ENCODE results near the gene PLAC1.

The PLAC1 gene

DNA sequence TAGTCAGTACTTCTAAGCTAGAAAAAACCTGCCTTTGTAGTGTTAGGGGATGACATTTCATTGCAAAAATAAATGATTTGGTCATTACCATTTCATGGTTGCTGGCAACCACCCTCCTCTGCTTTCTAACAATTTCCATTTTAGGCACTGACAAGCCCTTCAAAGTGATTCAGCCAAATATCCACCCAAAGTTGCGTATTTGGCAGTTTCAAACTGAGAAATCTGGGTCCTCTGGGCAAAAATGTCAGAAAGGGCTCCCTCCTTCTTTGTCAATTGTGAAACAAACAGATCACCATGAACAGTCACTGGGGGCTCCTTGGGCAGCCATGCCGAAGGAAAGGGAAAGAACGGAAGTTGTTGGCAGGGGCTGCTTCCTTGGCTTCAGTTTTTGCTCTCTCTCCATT is 33.0 kb downstream of the PLAC1 start:
- peak; percentile 13 for DNase-seq

DNA sequence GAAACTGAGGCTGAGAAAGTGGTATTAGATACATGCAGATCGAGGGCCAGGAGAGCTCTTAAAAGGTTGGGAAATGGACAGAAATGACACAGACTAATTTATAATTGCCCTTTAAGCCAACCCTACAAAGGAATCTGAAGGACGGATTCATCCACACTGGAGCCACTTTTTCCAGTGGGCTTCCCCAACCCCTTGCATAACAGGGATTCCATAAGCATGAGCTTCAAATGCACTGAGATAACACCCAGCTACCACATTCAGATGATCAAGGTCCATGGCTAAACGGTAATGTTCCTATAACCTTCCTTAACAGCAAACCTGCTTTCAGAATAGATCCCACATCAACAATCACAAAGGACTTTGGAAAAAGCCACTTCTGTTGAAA is 34.2 kb downstream of the PLAC1 start:
- DNase-seq, result no peak

DNA sequence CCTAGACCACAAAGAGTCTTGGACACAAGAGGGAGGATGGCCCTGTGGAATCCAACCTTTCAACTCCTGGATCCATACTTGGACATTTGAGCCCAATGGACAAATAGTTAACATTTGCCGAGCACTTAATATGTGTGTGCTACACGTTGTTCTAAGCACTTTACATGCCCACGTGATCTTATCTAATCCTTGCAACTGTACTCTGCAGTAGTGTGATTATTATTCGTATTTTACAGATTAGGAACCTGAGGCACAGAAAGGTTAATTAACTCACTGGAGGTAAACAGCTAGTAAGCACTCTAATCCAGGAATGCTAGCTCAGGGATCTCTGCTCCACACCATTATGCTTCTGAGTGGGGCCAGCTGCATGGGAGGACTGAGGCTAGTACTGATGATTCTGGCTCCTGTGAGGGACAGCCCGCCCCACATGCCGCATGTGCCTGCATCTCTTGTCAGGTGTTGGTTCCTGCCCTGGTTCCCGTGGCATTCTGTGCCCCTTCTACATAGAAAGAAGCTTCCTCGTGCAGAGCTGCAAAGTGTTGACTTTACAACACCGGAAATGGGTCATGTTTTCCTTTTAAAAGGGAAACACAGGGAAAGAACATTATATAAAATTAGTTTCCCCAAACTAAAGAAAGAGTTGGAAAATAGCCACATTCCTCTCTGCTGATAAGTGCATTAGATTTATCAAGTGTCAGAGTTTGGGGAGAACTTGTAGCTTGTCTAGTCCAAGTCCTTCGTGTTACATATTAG is 34.8 kb downstream of the PLAC1 start:
- DNase-seq, result no peak

DNA sequence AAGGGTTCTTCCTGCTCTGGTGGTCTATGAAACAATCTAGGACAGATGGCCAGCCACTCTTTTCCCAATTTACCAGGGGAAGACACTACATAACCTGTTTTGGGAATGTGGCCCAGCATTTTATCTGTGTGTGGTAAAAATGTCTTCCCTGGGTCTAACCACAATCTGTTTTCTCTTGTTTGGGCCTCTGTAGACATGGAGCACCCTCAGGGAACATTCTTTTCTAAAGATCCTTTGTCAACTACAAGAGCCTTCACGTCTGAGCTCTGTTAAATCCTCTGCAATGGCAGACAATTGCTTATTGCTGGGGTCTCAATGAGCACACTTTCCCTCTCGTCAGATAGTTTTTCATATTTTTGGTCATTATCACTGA is 35.5 kb downstream of the PLAC1 start:
- DNase-seq, result no peak

DNA sequence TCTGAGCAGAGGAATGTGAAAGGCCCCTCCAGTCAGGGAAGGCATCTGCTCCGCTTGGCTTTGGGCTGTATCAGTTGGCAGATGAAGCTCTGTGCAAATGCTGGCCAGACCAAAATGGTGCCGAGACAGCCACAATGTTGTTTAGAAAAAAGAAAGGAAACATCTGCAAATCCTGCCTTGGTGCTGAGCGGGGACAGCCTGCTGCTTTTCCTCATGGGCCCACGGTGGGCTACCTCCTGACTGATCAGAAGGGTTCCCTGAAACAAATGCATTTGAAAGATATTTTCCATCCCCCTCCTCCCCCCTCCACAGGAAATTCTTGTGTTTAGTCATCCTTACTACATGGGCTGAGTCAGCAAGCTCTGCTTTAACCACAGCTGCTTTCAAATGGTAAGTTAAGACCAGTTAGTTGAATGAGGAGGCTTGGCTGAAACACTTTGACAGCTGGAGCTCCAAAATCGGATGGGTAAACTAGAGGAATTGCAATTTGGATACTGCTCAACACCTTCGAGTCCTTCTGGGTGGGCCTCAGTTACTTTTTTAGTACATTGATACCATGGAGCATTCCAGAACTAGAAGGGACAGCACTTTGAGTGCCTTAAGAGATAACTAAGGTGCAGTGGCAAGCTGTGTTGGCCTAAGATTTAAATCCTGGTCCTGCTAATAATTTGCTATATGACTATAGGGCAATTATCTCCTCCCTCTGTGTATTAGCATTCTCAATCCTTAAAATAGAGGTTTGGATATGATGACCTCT is 36.0 kb downstream of the PLAC1 start:
- peak; percentile 43 for DNase-seq

DNA sequence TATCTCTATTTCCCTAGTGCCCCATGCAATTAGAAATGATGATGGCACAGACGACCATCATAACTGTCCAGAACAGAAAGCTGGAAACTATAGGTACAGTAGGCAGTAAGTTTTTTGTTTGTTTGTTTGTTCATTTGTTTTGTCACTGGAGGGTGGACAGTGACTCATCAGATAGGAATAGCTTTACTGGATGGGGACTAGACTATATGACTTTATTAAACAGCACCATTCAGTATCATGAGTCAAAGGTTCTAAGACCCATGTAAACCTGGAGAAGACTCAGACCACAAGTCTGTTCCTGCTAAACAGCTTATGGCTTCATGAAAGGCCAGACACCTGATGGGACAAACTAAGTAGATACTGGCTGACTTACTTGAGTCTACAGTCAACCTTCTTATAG is 38.4 kb downstream of the PLAC1 start:
- DNase-seq, result peak; percentile 1

DNA sequence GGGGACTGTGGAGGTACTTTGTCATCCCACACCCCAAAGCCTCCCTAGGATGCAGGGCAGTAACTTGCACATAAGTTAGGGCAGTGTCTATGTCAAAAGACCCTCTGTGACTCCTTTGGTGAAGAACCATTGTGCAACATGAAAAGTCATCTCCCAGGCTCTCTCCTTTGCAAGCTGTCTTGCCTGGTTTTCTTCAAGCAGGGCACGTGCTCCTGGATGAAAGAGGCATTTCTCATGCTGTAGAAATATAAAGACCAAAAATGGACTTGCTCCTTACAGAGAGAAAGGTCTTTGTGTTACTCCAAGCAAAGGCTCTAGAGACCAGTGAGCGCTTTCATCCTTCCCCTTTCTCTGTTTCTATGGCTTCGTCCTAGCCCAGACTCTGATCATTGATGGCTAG is 44.9 kb downstream of the PLAC1 start:
- no peak for DNase-seq

DNA sequence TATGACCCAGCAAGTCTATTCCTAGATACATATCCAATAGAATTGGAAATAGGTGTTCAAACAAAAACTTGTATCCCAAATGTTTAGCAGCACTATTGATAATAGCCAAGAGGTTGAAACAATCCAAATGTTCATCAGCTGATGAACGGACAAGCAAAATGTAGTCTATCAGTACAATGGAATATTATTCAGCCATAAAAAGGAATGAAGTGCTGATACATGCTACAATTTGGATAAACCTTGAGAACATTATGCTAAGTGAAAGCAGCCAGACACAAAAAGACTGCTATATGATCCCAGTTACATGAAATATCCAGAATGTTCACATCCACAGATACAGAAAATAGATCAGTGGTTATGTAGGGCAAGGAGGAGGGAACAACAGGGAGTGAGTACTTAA is 50.1 kb downstream of the PLAC1 start:
- no peak for DNase-seq

DNA sequence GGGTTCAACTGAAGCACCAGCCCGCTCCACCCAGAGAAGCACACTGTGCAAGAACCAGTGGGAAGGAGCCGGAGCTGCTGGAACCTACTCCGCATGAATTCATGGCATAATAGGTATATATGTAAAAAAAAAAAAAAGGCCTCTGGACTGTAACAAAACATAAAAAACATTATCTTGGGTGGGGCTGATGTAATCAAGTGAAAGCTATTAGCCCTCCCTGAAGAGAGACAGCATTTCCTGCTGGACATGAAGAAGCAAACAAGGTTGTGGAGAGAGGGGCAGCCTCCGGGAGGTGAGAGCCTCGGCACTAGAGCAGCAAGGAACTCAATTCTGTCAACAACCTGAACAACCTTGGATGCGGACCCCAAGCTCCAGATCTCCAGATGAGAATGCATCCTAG is 50.7 kb downstream of the PLAC1 start:
- DNase-seq, result no peak

DNA sequence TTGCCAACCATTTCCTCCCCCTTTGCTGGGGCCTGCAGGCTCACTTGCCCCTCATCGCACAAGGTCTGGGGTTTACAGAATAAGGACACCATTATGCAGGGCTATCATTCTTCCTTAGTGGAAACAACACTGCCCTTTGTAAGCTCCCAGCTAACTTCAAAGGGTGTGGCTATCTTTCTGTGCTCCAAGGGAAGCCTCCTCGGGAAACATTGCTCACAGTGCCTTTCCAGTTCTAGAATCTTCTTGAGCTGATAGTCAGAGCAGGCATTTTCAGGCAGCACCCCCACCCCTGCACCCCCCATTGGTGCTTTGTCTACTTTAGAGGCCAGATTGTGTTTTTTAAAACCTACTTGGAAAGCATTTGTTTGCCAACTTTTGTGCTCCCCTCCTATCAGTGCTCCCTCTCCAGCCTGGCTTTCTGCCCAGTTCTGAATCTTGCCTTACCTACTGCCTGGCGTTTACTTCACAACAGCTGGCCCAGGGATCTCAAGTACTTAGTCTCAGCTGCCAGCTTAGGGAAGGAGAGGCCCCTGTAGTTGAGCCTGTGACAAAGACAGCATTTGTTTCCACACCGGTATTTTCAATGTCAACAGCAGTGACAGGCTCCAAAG is 53.5 kb downstream of the PLAC1 start:
- DNase-seq, result no peak

DNA sequence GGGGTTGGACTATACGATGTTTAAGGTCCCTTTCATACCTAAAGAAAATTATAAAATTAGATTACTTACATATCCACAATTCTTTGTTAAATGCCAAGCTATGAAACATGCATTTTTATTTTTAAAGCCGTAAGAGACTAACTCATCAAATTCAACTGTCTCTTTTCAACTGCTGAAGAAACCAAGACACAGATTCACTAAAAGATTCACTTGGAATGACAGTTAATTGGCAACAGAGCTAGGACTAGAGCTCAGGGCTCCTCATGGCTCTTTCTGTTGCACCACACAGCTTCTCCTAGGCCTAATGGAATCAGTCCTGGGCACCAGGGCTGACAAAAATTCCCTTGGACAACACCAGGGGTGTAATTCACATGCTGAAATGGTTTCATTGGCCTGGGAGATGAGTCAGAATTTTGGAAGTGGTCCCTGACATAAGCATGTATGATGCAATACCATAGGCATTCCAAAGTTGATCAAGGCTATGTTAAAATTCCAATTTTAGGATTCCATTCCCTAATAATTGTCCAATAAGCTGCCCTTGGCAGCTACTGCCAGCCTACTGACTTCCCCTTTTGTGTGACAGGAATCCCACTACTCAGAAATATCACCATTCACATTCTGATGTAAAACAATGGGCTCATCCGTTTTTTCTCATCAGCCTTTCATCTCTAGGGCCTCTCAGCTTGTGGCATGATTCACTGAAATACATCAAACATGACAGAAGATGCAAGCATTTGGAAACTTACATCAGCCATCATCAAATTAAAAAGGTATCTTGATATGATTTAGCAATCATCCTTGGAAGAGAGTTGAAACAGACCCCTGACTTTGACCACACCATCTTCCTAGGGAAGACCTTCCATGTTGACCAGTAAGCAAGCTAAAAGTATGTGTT is 54.2 kb downstream of the PLAC1 start:
- DNase-seq, result peak; percentile 28

DNA sequence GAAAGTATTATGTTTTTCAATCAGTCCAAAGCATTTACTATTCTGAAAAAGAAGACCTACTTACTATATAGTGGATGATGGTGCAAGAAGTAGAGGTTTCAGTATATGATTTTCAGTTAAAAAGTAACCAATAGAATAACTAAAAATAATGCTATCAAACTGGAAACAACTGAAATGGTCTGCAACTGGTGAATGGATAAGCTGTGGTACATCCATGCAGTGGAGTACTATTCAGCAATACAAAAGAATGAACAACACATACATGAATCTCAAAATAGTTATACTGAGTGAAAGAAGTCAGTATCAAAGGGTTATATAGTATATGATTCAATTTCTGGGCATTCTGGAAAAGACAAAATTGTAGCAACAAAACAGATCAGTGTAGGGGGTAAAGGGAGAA is 55.9 kb downstream of the PLAC1 start:
- no peak for DNase-seq

DNA sequence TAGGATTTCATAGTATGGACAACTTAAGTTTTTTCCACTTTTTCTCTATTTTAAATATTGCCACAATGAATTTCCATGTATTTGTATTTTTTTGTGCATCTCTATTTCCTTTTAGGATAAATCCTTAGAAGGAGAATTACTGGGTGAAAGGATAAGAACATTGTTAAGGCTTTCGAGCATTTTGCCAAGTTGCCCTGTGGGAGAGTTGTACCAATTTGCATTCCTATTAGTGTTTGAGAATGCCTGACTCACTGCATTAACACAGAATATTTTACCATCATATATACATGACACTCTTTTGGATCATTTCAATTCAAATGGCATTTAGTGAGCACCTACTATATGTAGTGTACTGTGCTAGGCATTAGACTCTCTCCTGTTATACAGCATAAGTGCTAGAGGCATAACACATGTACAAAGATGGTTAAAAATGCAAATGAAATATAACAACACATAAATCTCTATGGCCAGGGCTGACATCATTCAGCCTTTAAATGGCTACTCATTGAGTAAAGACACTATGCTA is 57.0 kb downstream of the PLAC1 start:
- no peak for DNase-seq

DNA sequence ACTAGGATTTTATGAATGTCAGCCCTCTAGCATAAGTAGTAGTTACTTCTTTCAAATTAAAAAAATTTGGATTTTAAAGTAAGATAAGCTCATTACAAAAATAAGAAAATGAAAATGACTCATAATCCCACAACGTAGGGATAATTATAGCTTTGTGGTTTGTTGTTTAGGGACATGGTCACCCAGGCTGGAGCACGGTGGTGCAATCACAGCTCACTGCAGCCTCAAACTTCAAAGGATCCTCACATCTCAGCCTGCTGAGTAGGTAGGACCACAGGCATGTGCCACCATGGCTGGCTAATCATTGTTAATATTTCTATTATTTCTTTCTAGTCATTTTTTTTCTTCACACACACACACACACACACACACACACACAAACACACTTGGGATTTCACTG is 57.6 kb downstream of the PLAC1 start:
- no peak for DNase-seq

DNA sequence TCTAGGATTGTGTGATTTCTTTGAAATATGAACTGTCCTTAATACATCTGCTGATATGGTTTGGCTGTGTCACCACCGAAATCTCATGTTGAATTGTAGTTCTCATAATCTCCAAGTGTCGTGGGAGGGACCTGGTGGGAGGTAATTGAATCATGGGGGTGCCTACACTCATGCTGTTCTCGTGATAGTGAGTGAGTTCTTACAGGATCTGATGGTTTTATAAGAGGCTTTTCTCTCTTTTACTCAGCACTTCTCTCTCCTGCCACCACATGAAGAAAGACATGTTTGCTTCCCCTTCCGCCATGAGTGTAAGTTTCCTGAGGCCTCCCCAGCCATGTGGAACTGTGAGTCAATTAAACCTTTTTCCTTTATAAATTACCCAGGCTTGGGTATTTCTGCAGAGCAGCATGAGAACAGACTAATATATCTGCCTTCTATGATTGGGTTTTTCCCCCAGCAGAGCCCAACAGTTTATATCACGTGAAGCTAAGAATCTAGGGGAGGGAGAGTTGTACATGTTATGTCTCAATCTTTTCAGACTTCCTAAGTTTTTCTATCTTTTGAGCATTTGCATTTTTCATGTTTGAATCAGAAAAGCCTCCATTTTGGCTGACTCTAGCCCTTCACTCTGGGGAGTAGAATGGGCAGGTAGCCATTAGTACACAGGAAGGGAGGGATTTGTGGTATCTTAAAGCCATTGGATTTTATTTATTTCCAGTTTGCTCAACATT is 58.9 kb downstream of the PLAC1 start:
- DNase-seq, result peak; percentile 30

DNA sequence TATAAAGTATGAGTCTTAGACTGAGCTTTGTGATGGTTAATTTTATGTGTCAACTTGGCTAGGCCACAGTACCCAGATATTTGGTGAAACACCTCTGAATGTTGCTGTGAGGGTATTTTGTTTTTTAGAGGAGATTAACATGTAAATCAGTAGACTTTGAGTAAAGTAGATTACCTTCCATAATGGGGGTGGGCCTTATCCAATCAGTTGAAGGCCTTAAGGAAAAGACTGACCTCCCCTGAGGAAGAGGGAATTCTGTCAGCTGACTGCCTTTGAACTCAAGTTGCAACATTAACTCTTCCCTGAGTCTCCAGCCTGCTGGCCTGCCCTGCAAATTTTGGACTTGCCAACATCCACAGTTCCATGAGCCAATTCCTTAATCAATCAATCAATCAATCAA is 66.0 kb downstream of the PLAC1 start:
- DNase-seq, result no peak

DNA sequence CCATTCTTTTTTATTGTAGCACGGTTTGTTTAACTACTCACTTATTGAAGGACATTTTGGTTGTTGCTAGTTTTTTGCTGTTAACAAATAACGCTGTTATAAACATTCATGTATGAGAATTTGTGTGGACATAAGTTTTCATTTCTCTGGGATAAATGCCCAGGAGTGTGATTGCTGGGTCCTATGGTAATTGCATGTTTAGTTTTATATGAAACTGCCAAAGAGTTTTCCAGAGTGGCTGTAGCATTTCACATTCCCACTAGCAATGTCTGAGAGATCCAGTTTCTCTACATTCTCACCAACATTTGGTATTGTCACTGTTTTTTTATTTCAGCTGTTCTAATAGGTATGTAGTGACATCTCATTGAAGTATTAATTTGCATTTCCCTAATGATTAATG is 66.8 kb downstream of the PLAC1 start:
- DNase-seq, result no peak

DNA sequence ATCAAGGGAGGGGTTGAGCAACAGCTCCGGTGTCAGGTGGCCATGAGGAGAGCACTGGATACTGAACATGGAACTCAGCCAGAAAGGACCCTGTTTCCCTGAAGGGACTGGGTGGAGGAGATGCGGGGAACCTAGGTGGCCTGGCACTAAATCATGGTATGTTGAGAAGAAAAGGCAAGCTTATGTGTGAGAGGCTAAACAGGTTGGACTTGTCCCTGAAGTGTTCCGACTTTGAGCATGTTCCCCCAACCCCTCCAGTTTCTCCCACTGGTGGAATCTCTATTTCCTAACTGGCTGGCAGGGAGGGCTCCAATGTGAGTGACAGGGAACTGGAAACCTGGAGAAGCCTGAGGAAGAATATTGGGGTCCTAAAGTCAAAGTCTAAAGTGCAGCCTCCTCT is 69.5 kb downstream of the PLAC1 start:
- DNase-seq, result no peak

DNA sequence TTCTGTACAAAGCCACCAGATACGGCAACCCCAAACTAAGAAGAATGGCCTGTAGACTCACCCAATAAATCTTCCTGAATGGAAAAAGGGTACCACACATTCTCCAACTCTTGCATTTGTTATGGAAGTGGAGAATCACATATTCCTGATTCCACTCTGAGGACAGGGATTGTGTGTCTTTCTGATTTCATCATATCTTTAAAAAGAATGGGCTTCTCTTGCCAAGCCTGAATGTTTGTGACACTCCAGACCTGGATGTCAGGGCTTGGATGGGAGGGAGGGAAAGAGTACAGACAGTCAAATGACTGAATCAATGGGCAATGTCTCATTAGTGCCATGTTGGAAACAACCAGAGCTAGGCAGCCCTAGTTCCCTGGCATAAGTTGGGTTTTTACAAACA is 77.4 kb downstream of the PLAC1 start:
- no peak for DNase-seq

DNA sequence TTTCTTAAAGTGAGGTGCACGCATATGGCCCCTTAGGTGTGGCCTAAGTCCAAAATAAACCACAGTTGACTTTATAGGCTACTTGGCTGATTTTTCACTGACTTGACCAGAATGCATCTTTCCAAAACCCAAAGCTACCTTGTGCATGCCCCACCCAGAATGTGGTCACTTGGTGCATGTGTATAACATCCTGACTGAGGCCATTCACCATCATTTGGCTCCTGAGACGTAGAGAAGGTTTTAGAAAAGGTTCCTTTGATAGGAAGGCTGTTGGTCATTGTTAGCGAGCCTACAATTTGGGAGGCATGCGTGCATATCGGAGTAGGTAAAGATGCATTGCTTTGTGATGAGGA is 84.6 kb downstream of the PLAC1 start:
- DNase-seq, result no peak

DNA sequence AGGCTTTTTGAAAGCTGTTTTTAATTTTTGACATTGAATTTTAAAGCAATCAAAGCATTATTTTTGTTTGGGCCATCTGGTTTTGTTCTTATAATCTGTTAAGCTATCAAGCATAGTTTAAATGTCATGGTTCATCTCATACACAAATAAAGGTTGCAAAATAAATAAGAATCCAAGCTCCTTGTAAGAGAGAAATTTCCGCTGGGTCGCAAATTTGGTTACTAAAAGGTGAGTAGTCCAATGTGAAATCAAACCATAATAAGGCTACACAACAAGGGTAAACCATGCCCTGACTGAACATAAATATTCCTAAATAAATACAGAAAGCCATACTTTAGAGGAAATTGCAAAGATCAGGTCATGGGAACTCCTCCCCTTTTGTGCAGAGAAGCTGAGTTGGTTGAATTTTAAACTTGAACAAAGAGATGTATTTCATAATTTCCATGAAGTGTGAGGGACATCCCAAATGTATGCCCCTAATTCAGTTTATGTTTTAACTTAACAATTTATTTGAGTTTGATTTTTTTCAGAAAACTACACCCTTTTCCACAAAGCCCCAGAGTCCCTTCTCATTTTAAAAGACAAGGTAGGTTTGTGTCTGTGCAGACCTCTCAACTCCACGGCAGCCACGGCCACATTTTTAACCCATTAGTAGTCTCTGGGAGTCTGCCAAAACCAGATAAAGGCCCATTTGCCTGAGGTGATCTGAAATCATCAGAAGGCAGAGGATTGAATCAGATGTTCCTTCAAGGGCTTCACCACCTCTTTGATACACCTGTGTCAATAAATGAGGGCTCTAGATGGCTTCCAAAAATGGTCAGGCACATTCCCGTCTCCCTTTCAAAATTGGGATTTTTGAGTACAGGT is 85.2 kb downstream of the PLAC1 start:
- no peak for DNase-seq
